HUES48 (cell line): ENCODE data around the gene LTK.

Experiments used
- H3K27ac ChIP-seq: one replicate; pipeline ENCODE4 v1.7.0; 2013; ENCODE audit warnings: low read depth, low read length, inconsistent platforms
- H3K27me3 ChIP-seq: 2 replicates; pipeline ENCODE4 v1.6.1; 2013; ENCODE audit warnings: mild to moderate bottlenecking, low read length; ENCODE audit not compliant: control insufficient read depth, insufficient read depth
- H3K36me3 ChIP-seq: 2 replicates; pipeline ENCODE4 v1.6.1; 2013; ENCODE audit warnings: low read length; ENCODE audit not compliant: control insufficient read depth, insufficient read depth
- H3K4me1 ChIP-seq: 2 replicates; pipeline ENCODE4 v1.6.1; 2013; ENCODE audit warnings: mild to moderate bottlenecking, low read length; ENCODE audit not compliant: control insufficient read depth, insufficient read depth
- H3K4me3 ChIP-seq: 2 replicates; pipeline ENCODE4 v1.5.1; 2013; ENCODE audit warnings: mild to moderate bottlenecking, low read depth, low read length
- H3K9ac ChIP-seq: 2 replicates; pipeline ENCODE4 v1.6.1; 2013; ENCODE audit warnings: mild to moderate bottlenecking, low read depth, low read length, moderate library complexity
- H3K9me3 ChIP-seq: 2 replicates; pipeline ENCODE4 v1.6.1; 2013; ENCODE audit warnings: low read length; ENCODE audit not compliant: control insufficient read depth, insufficient read depth

Gene LTK

DNA sequence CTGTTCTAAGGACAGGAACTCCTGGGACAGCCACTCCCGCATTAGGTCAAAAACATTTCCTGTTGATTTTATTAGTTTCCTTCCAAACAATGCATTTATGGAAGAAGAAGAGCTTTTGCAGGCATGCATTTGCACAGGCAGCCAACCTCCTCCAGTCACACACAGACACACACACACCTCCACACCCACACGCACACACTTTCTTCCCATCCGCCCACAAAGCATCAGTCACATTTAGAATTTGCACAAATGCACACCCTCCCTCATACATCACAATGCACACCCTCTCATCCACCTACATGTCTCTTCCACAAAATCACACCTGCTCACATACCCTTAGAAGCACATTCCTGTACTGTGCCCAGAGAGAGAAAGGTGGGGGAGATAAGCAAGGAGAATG is 41.3 kb upstream of the LTK start:
- Histone ChIP-seq H3K9me3 (no peaks in the 10 kb centered on the region), H3K36me3 (no peaks in the 10 kb centered on the region), H3K27me3 (no peaks in the 10 kb centered on the region), H3K9ac (no peak overlapping the region), H3K27ac (no peak overlapping the region), H3K4me1 (peaks cover 13% of the 10 kb centered on the region), H3K4me3 (no peak overlapping the region)

DNA sequence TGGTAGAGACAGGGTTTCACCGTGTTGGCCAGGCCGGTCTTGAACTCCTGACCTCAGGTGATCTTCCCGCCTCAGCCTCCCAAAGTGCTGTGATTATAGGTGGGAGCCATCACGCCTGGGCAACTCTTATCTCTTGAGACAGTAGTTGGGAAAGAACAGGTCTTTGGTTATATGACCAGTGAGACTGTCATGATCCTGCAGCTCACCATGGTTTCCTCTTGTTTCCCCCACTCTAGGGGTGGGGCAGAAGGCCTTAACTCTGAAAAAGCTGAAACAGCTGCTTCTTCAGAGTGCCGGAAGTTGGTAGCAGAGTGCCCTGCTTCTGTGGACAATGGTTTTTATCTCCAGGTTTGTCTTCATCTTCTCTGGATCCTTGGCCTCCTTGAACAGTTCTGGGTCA is 40.7 kb upstream of the LTK start:
- H3K9ac ChIP-seq: no peak overlapping the region
- H3K36me3 ChIP-seq: no peaks in the 10 kb centered on the region
- no peaks in the 10 kb centered on the region for H3K27me3 ChIP-seq
- H3K9me3 ChIP-seq: no peaks in the 10 kb centered on the region
- no peak overlapping the region for H3K4me3 ChIP-seq
- H3K27ac ChIP-seq: no peak overlapping the region
- peaks cover 8% of the 10 kb centered on the region for H3K4me1 ChIP-seq

DNA sequence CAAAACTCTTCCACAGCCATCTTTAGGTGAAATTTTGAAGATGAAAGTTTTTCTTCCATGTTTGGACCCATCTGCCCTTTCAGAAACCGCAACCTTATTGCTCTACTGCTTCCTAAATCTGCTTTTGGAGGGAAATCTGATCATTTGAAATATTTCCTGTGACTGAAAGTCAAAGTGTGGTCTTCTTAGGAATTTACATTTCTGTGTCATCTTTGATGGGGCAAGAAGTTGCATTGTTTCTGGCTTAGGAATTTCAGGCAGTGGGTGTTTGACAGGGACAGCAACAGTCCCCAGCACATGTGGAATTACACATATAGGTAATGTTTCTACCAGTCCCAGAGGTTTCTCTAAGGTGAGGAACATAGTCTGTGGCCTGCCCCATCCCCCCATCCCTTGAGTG is 40.1 kb upstream of the LTK start:
- no peak overlapping the region for H3K27ac ChIP-seq
- peaks cover 8% of the 10 kb centered on the region for H3K4me1 ChIP-seq
- H3K9ac ChIP-seq: no peak overlapping the region
- H3K27me3 ChIP-seq: no peaks in the 10 kb centered on the region
- no peak overlapping the region for H3K4me3 ChIP-seq
- no peaks in the 10 kb centered on the region for H3K9me3 ChIP-seq
- H3K36me3 ChIP-seq: no peaks in the 10 kb centered on the region

DNA sequence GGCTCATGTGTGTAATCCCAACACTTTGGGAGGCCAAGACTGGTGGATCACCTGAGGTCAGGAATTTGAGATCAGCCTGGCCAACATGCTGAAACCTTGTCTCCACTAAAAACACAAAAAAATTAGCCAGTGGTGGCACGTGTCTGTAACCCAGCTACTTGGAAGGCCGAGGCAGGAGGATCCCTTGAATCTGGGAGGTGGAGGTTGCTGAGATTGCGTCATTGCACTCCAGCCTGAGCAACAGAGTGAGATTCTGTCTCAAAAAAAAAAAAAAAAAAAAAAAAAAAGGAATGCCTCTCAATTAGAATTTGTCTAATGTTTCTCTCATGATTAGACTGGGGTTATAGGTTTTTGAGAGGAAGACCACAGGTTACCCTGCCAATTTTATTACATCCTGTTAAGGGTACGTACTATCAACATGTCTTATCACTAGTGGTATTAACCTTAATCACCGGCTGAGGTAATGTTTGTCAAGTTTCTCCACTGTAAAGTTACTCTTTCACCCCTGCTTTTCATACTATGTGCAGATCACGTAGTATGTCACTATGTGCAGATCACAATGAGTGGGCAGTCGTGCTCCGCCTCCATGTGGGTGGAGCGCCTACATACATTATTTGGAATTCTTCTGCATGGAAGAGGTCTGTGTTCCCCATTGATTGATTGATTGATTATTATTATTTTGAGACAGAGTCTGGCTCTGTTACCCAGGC is 36.6 kb upstream of the LTK start:
- Histone ChIP-seq H3K4me1 (no peaks in the 10 kb centered on the region), H3K4me3 (no peak overlapping the region), H3K27me3 (no peaks in the 10 kb centered on the region), H3K9ac (no peak overlapping the region), H3K36me3 (no peaks in the 10 kb centered on the region), H3K9me3 (no peaks in the 10 kb centered on the region), H3K27ac (no peak overlapping the region)

DNA sequence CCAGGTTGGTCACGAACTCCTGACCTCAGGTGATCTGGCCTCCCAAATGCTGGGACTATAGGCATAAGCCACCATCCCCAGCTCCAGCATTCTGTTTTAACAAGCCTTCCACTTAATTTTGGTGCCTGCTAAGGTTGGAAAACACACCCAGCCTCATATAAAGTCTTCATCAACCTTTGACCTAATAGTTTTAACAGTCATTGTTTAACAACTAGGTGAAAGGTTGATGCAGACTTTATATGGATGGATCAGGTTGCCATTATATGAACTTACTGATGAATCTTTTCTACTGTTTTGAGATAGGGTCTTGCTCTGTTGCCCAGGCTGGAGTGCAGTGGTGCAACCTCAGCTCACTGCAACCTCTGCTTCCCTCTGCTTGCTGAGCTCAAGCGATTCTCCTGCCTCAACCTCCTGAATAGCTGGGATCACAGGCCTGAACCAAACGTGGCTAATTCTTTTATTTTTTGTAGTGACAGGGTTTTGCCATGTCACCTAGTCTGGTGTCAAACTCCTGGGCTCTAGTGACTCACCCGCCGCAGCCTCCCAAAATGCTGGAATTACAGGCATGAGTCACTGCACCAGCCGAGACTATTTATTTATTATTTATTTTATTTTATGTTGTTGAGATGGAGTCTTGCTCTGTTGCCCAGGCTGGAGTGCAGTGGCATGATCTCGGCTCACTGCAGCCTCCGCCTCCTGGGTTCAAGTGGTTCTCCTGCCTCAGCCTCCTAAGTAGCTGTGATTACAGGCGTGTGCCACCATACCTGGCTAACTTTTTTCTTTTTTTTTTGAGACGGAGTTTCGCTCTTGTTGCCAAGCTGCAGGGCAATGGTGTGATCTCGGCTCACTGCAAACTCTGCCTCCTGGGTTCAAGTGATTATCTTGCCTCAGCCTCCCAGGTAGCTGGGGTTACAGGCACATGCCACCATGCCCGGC is 33.5 kb upstream of the LTK start:
- H3K4me3 ChIP-seq: no peak overlapping the region
- no peaks in the 10 kb centered on the region for H3K27me3 ChIP-seq
- H3K4me1 ChIP-seq: no peaks in the 10 kb centered on the region
- no peak overlapping the region for H3K27ac ChIP-seq
- no peaks in the 10 kb centered on the region for H3K36me3 ChIP-seq
- no peak overlapping the region for H3K9ac ChIP-seq
- no peaks in the 10 kb centered on the region for H3K9me3 ChIP-seq

DNA sequence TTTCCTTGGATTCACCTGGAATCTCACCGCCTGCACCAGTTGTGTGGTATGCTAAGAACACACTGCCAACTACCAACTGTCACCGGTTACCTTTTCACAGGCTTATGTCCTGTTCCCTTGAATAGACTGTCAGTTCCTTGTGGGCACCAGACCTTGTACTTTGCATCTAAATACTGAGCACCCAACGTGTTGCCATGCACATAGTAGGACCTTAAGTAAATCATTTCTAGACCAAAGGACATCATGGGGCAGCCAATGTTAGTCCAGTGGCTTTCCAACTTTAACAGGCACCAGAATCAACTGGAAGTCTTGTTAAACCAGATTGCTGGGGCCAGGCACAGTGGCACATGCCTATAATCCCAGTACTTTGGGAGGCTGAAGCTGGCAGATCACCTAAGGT is 31.6 kb upstream of the LTK start:
- Histone ChIP-seq H3K9ac (no peak overlapping the region), H3K4me1 (no peaks in the 10 kb centered on the region), H3K27me3 (no peaks in the 10 kb centered on the region), H3K4me3 (no peak overlapping the region), H3K9me3 (no peaks in the 10 kb centered on the region), H3K27ac (no peak overlapping the region), H3K36me3 (no peaks in the 10 kb centered on the region)

DNA sequence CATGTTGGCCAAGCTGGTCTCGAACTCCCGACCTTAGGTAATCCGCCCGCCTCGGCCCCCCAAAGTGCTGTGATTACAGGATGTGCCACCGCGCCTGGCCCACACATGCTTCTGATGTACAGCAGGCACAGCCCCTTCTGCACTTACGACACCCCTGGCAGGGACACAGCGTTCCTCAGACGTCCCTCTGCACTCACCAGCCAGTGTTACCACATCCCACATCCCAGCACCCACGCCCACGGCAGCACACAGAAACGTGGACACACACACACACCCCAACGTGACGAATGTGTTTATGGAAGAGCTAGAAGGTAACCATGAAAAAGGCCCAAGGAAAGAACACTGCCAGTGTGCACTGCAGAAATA is 31.0 kb upstream of the LTK start:
- no peak overlapping the region; the same call in 1 of the 2 replicates for H3K4me3 ChIP-seq
- H3K9me3 ChIP-seq: no peaks in the 10 kb centered on the region
- H3K27ac ChIP-seq: no peak overlapping the region

DNA sequence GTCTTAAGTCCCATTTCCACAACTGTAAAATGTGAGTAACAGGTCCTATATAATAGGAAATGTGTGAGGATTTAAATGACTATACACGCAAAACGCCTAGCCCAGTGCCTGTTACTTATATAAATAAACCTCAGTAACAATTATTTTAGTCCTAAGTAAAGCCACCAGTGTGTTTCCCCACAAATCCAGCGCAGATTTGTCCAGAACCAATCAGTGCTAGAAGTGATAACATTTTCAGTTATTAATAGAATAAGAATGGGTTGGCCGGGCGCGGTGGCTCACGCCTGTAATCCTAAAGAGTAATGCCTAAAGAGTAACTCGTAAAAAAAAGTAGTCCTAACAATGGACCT is 29.9 kb upstream of the LTK start:
- Histone ChIP-seq H3K27ac (peak overlapping the region; percentile 96), H3K9ac (peak overlapping the region; percentile 82), H3K4me1 (no peaks in the 10 kb centered on the region), H3K27me3 (no peaks in the 10 kb centered on the region), H3K4me3 (peak overlapping the region; percentile 86), H3K9me3 (no peaks in the 10 kb centered on the region), H3K36me3 (no peaks in the 10 kb centered on the region)

More for the DNA sequence above, 31.0 kb upstream of the LTK start:
- Histone ChIP-seq H3K36me3 (no peaks in the 10 kb centered on the region), H3K9ac (no peak overlapping the region), H3K4me1 (no peaks in the 10 kb centered on the region), H3K27me3 (no peaks in the 10 kb centered on the region)

DNA sequence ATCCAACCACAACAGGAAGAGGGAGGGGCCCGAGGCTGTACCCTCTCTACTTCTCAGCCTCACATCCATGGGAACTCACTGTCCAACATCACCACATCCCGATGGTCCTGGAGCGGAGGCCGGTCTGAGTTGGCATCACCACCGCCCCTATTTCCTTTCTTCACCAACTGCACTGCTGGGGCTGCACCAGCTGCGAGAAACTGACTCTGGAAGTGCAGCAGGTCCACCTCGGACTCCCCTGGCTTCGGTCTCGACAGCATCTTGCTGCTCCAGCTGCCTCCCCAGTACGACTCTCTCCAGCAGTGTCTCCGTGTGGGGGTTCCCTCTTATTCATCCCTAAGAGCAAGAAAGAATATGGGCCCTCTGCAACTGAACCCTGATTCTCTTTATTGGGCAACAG is 23.2 kb upstream of the LTK start:
- no peak overlapping the region for H3K9ac ChIP-seq
- H3K27me3 ChIP-seq: no peaks in the 10 kb centered on the region
- no peaks in the 10 kb centered on the region for H3K9me3 ChIP-seq
- peaks cover 45% of the 10 kb centered on the region for H3K36me3 ChIP-seq
- no peak overlapping the region for H3K4me3 ChIP-seq
- H3K4me1 ChIP-seq: no peaks in the 10 kb centered on the region
- H3K27ac ChIP-seq: no peak overlapping the region

DNA sequence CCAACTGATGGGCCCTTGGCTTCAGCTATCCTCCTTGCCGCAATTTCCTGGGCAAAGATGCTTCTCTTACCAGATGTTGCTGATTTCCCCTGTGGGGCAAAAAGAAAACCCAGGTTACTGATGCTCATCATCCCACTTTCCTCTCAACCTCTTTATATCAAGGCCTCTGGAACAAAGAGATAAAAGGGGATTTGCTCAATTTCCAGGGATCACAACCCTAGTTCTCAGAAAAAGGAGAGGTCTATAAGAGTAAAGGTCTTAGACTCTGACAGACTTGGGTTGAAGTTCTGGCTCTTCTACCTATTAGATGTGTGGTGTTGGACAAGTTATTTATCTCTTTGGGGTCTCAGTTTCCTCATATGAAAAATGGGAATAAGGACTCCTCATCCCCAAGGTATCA is 21.9 kb upstream of the LTK start:
- Histone ChIP-seq H3K9ac (no peak overlapping the region), H3K4me3 (no peak overlapping the region), H3K27ac (no peak overlapping the region), H3K36me3 (peaks cover 57% of the 10 kb centered on the region), H3K27me3 (no peaks in the 10 kb centered on the region), H3K9me3 (no peaks in the 10 kb centered on the region), H3K4me1 (no peaks in the 10 kb centered on the region)

DNA sequence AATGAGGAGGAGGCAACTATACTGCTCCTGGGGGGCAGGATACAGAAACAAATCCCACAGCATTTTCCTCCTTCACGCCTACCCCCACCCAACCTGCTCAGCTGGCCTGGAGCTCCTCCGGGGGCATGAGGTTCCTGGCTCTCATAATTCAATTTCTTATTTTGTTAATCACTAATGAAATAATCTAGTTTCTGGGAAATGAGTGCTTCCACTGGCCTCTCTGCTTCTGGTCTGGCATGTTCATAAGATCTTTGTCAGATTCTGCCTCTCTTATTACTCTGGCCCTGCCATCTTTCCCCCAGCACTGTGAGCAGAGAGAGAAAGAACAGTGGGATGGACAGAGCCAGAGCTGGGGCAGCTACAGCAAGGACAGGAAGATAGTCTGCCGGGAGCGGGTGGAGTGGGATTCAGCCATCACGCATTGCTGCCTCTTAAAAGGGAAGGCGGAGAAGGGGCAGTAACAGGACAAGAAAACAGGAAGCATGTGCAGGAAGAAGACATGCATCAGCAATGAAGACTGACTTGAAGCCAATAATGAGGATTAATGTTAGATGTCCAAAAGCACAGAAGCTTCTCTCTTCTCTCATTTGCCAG is 16.8 kb upstream of the LTK start:
- no peaks in the 10 kb centered on the region for H3K9me3 ChIP-seq
- no peak overlapping the region for H3K27ac ChIP-seq
- no peaks in the 10 kb centered on the region for H3K27me3 ChIP-seq
- H3K4me1 ChIP-seq: no peaks in the 10 kb centered on the region
- no peak overlapping the region for H3K4me3 ChIP-seq
- H3K36me3 ChIP-seq: peaks cover 86% of the 10 kb centered on the region
- H3K9ac ChIP-seq: no peak overlapping the region
